ENCODE results near the gene LEPROT. TPM values are rescaled to one million over a fixed set of nuclear protein-coding genes. Genes with fewer than 3 reads are reported as not detected.

The LEPROT gene
- total RNA-seq, 6 experiments from 2014 or later = 26.6 to 50.2 (median 37.5) TPM

- H3K27ac ChIP-seq = no peak overlapping the region
- no peaks in the 10 kb centered on the region for H3K27me3 ChIP-seq
- peaks cover 0 to 37% (median 12%) of the 10 kb centered on the region in 4 donors for H3K4me1 ChIP-seq
- 59% methylated on average over 4 of the region's 6 CpGs for WGBS (ENCODE audit: insufficient coverage, low coverage, low lambda C conversion rate, missing lambda C conversion rate)
- DNase-seq (no peak), ATAC-seq (no peak)
- TF ChIP-seq POLR2A (IDR thresholded peaks at IDR 0.05) = no peak
- no peak for TF ChIP-seq CTCF (IDR thresholded peaks at IDR 0.05)
- H3K9me3 ChIP-seq = no peaks in the 10 kb centered on the region
- no peak overlapping the region for H3K4me3 ChIP-seq
- intact Hi-C loops (cut with DNase I) = no loop called here
- H3K36me3 ChIP-seq = no peaks in the 10 kb centered on the region
These were observed 47.1 kb downstream of the LEPROT start for GRCh38 chr1:65467536-65467935.

- Histone ChIP-seq H3K27ac (peak overlapping the region; percentile 52 to 93 (median 90)), H3K27me3 (no peaks in the 10 kb centered on the region), H3K4me1 (peaks cover 0 to 50% (median 18%) of the 10 kb centered on the region in 4 donors), H3K4me3 (no peak overlapping the region), H3K9me3 (no peaks in the 10 kb centered on the region), H3K36me3 (no peaks in the 10 kb centered on the region)
- TF ChIP-seq POLR2A (IDR thresholded peaks at IDR 0.05) (no peak), CTCF (IDR thresholded peaks at IDR 0.05) (no peak)
- 42% methylated on average over 4 of the region's 4 CpGs for WGBS (ENCODE audit: insufficient coverage, low coverage, low lambda C conversion rate, missing lambda C conversion rate)
- intact Hi-C loops (cut with DNase I) = no loop called here
- DNase-seq (no peak), ATAC-seq (peak in 3 of 4 donors; percentile 9 to 51 (median 30))
These were observed 48.8 kb downstream of the LEPROT start for GRCh38 chr1:65469126-65469888.

- no peak for TF ChIP-seq POLR2A (IDR thresholded peaks at IDR 0.05)
- no peak for TF ChIP-seq CTCF (IDR thresholded peaks at IDR 0.05)
- Histone ChIP-seq H3K9me3 (no peaks in the 10 kb centered on the region), H3K27me3 (no peaks in the 10 kb centered on the region), H3K36me3 (no peaks in the 10 kb centered on the region), H3K27ac (peak overlapping the region; percentile 52 to 93 (median 90)), H3K4me1 (peaks cover 0 to 51% (median 18%) of the 10 kb centered on the region in 4 donors), H3K4me3 (no peak overlapping the region)
- ATAC-seq = peak; percentile 21 to 46 (median 32)
- intact Hi-C loops (cut with DNase I) = no loop called here
- DNase-seq = no peak
- 28% methylated on average over 3 of the region's 4 CpGs for WGBS (ENCODE audit: insufficient coverage, low coverage, low lambda C conversion rate, missing lambda C conversion rate)
These were observed 49.4 kb downstream of the LEPROT start for GRCh38 chr1:65469889-65470340.

- Histone ChIP-seq H3K27me3 (no peaks in the 10 kb centered on the region), H3K27ac (peak overlapping the region; percentile 52 to 93 (median 90)), H3K4me3 (no peak overlapping the region), H3K9me3 (no peaks in the 10 kb centered on the region), H3K4me1 (peaks cover 0 to 52% (median 22%) of the 10 kb centered on the region in 4 donors), H3K36me3 (no peaks in the 10 kb centered on the region)
- DNase-seq (no peak), ATAC-seq (no peak)
- 0% methylated on average over 1 of the region's 1 CpG for WGBS (ENCODE audit: insufficient coverage, low coverage, low lambda C conversion rate, missing lambda C conversion rate)
- intact Hi-C loops (cut with DNase I) = no loop called here
- TF ChIP-seq POLR2A (IDR thresholded peaks at IDR 0.05) (no peak), CTCF (IDR thresholded peaks at IDR 0.05) (no peak)
These were observed 50.3 kb downstream of the LEPROT start for GRCh38 chr1:65470766-65471165.

Measured in right lobe of liver (tissue), 6 donors.